ENCODE measurements around the gene SHISAL1.

- TF ChIP-seq CTCF (optimal IDR thresholded peaks at IDR 0.05 in 1 of 3, IDR thresholded peaks at IDR 0.05 in 1 of 3, conservative IDR thresholded peaks at IDR 0.05 in 1 of 3; ENCODE audit: extremely low read depth in 1 of 3, insufficient read depth in 2 of 3, low read length in 3 of 3) (no peak), EZH2 (IDR thresholded peaks at IDR 0.05; ENCODE audit: low read length) (no peak)
These were observed 63.8 kb downstream of the SHISAL1 start for GRCh38 chr22:44248926-44249325.
